HUES6 (cell line): ENCODE data around the gene KLHL29.

Experiments used
- H3K27ac ChIP-seq: 2 replicates; pipeline ENCODE4 v1.7.0; 2013; ENCODE audit warnings: low read depth, mild to moderate bottlenecking, low read length, inconsistent platforms
- H3K27me3 ChIP-seq: 2 replicates; pipeline ENCODE4 v1.6.1; 2013; ENCODE audit warnings: low read length; ENCODE audit not compliant: control insufficient read depth, insufficient read depth
- H3K36me3 ChIP-seq: 2 replicates; pipeline ENCODE4 v1.6.1; 2013; ENCODE audit warnings: low read length; ENCODE audit not compliant: control insufficient read depth, insufficient read depth
- H3K4me1 ChIP-seq: 2 replicates; pipeline ENCODE4 v1.6.1; 2013; ENCODE audit warnings: low read length; ENCODE audit not compliant: control insufficient read depth, insufficient read depth
- H3K4me3 ChIP-seq: 2 replicates; pipeline ENCODE4 v1.5.1; 2013; ENCODE audit warnings: low read depth, low read length
- H3K9ac ChIP-seq: one replicate; pipeline ENCODE4 v1.6.1; 2013; ENCODE audit warnings: mild to moderate bottlenecking, low read length
- H3K9me3 ChIP-seq: 2 replicates; pipeline ENCODE4 v1.6.1; 2013; ENCODE audit warnings: low read depth, low read length; ENCODE audit not compliant: control insufficient read depth, insufficient read depth

KLHL29 gene

GRCh38 chr2:23532391-23533337 lies 147.7 kb downstream of the KLHL29 start:
- H3K27ac ChIP-seq = no peak overlapping the region

GRCh38 chr2:23533338-23533695 lies 148.3 kb downstream of the KLHL29 start:
- Histone ChIP-seq H3K9me3 (no peaks in the 10 kb centered on the region), H3K27ac (no peak overlapping the region), H3K4me1 (peaks cover 24% of the 10 kb centered on the region), H3K4me3 (no peak overlapping the region), H3K9ac (no peak overlapping the region), H3K27me3 (no peaks in the 10 kb centered on the region), H3K36me3 (no peaks in the 10 kb centered on the region)

More at GRCh38 chr2:23532391-23533337, 147.7 kb downstream of the KLHL29 start:
- H3K9me3 ChIP-seq = no peaks in the 10 kb centered on the region
- H3K9ac ChIP-seq = no peak overlapping the region
- no peak overlapping the region for H3K4me3 ChIP-seq
- H3K27me3 ChIP-seq = no peaks in the 10 kb centered on the region
- H3K36me3 ChIP-seq = no peaks in the 10 kb centered on the region
- H3K4me1 ChIP-seq = peaks cover 24% of the 10 kb centered on the region

GRCh38 chr2:23534771-23535170 lies 149.8 kb downstream of the KLHL29 start:
- no peaks in the 10 kb centered on the region for H3K36me3 ChIP-seq
- no peaks in the 10 kb centered on the region for H3K9me3 ChIP-seq
- H3K4me3 ChIP-seq = no peak overlapping the region
- no peak overlapping the region for H3K27ac ChIP-seq
- H3K9ac ChIP-seq = no peak overlapping the region
- no peaks in the 10 kb centered on the region for H3K27me3 ChIP-seq
- H3K4me1 ChIP-seq = peaks cover 24% of the 10 kb centered on the region

GRCh38 chr2:23536326-23536725 lies 151.3 kb downstream of the KLHL29 start:
- no peaks in the 10 kb centered on the region for H3K9me3 ChIP-seq
- no peak overlapping the region for H3K9ac ChIP-seq
- H3K36me3 ChIP-seq = no peaks in the 10 kb centered on the region
- no peak overlapping the region for H3K27ac ChIP-seq
- no peaks in the 10 kb centered on the region for H3K27me3 ChIP-seq
- peaks cover 24% of the 10 kb centered on the region for H3K4me1 ChIP-seq
- no peak overlapping the region for H3K4me3 ChIP-seq

GRCh38 chr2:23537991-23538390 lies 153.0 kb downstream of the KLHL29 start:
- Histone ChIP-seq H3K4me1 (peaks cover 25% of the 10 kb centered on the region), H3K27ac (no peak overlapping the region), H3K36me3 (no peaks in the 10 kb centered on the region), H3K9ac (no peak overlapping the region), H3K9me3 (no peaks in the 10 kb centered on the region), H3K4me3 (no peak overlapping the region), H3K27me3 (no peaks in the 10 kb centered on the region)

GRCh38 chr2:23538566-23538965 lies 153.6 kb downstream of the KLHL29 start:
- Histone ChIP-seq H3K27ac (no peak overlapping the region), H3K36me3 (no peaks in the 10 kb centered on the region), H3K9me3 (no peaks in the 10 kb centered on the region), H3K27me3 (no peaks in the 10 kb centered on the region), H3K9ac (no peak overlapping the region), H3K4me3 (no peak overlapping the region), H3K4me1 (peaks cover 19% of the 10 kb centered on the region)

- Histone ChIP-seq H3K9ac (no peak overlapping the region), H3K27me3 (no peaks in the 10 kb centered on the region), H3K9me3 (no peaks in the 10 kb centered on the region), H3K4me1 (peaks cover 13% of the 10 kb centered on the region; the same call in 1 of the 2 replicates), H3K4me3 (no peak overlapping the region), H3K27ac (no peak overlapping the region), H3K36me3 (no peaks in the 10 kb centered on the region)
These were observed 155.9 kb downstream of the KLHL29 start for GRCh38 chr2:23540804-23541360.

- Histone ChIP-seq H3K27ac (no peak overlapping the region), H3K4me1 (peaks cover 15% of the 10 kb centered on the region; the same call in 1 of the 2 replicates)
These were observed 156.7 kb downstream of the KLHL29 start for GRCh38 chr2:23541503-23542229.

GRCh38 chr2:23542230-23542789 lies 157.3 kb downstream of the KLHL29 start:
- Histone ChIP-seq H3K27me3 (no peaks in the 10 kb centered on the region), H3K4me3 (no peak overlapping the region), H3K4me1 (peaks cover 15% of the 10 kb centered on the region; the same call in 1 of the 2 replicates), H3K36me3 (no peaks in the 10 kb centered on the region), H3K9me3 (no peaks in the 10 kb centered on the region), H3K27ac (no peak overlapping the region), H3K9ac (no peak overlapping the region)

More at GRCh38 chr2:23541503-23542229, 156.7 kb downstream of the KLHL29 start:
- Histone ChIP-seq H3K27me3 (no peaks in the 10 kb centered on the region), H3K9me3 (no peaks in the 10 kb centered on the region), H3K4me3 (no peak overlapping the region), H3K9ac (no peak overlapping the region), H3K36me3 (no peaks in the 10 kb centered on the region)

GRCh38 chr2:23543302-23543701 lies 158.3 kb downstream of the KLHL29 start:
- Histone ChIP-seq H3K9me3 (no peaks in the 10 kb centered on the region), H3K9ac (no peak overlapping the region), H3K36me3 (no peaks in the 10 kb centered on the region), H3K4me3 (no peak overlapping the region), H3K4me1 (peaks cover 15% of the 10 kb centered on the region; the same call in 1 of the 2 replicates), H3K27me3 (no peaks in the 10 kb centered on the region), H3K27ac (no peak overlapping the region)
